Left colon (tissue), 2 donors: Measurements from ENCODE around the gene CDX2. TPM values are rescaled to one million over a fixed set of nuclear protein-coding genes. Genes with fewer than 3 reads are reported as not detected.
"Not testable (repeated sequence)": the region's sequence is repeated elsewhere in the genome, so short reads cannot be mapped to it uniquely, and the experiment has no call there.

Source experiments
- ATAC-seq: fragments of 200-7000 bp; cut with Tn5 transposase; one replicate; pipeline ENCODE4 v1.9.1; 2020; ENCODE audit warnings: mild to moderate bottlenecking, moderate library complexity
- DNase-seq, 2 donors: peaks; one replicate each; pipeline ENCODE4 v3.0.0-alpha.2; 2020
- intact Hi-C, 2 donors: fragments of 100-400 bp; cut with DNase I in 1 of 2; cut with micrococcal nuclease in 1 of 2; formaldehyde crosslinking; loops; one replicate each; pipeline versions ENCODE4 v1.11.2 to v1.14.0; 2022; cut with DNase I, micrococcal nuclease
- total RNA-seq, 2 donors: library from RNA; stranded (reverse); fragmentation: NEBNext Ultra II Directional; extraction: Animal tissue kit (Norgen Biotek cat#: 25700); gene quantifications; one replicate each; pipeline ENCODE4 v1.2.1, GENCODE V29; 2021
- donor health status: DM: no; HTN: no; CAD: no.
- donor health status: DM: yes; HTN: yes; CAD: no.

The CDX2 gene
- total RNA-seq, 2 donors from 2014 or later = 266 to 293 TPM

DNA sequence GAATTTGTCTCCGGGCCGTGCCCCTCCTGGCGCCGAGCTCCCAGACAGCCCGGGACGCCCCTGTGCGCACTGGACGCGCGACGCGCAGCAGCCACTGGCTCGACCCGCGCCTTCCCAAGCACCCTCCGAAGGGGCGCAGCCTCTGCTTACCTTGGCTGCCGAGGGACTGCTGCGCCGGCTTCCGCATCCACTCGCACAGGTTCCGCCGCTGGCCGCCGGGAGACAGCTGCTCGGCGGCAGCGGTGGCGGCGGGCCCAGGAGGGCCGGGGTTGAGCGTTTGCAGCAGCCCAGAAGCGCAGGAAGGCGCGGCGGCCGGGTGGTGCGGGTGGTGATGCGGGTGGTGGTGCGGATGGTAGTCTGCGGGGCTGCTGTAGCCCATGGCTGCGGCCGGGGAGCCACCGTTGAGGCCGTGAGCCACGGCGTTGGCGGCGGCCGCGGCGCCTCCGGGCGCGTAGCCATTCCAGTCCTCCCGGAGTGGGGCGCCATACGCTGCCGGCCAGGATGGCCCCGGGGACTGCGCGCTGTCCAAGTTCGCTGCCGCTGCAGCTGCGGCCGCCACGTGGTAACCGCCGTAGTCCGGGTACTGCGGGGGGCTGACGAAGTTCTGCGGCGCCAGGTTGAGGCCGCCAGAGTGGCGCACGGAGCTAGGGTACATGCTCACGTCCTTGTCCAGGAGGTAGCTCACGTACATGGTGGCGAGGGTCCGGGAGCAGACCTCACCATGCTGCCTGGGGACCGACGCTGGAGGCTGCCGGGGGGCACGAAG lies 616 bp downstream of the CDX2 start:
- ATAC-seq = no peak
- DNase-seq = no peak
- intact Hi-C loops = no loop called here

DNA sequence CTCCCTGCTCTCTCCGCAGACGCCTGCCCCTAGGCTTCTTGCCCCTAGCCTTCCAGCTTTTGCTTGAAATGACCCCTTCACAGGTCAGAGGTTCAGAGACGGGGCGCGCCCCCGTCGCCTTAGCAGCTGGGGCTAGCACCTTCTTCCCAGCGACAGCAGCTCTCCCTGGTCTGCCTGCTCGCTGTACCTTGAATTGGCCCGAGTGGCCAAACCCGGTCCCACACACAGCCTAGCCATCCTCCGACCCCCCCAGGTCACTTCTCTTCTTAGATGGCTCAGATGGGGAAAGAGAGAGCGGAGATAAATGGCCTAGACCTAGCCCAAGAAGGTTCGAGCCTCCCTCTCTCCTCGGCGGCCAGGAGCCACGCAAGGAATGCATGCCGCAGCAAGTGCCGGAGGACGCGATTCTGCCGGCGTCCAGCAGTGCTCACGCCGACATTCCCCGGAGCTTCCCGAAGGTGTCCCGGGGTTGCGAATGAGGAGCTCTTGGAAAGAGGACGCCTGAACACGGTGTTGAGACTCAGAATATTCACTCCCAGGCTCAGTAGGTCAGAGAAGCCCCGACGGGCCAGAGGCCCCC lies 1.3 kb downstream of the CDX2 start:
- no peak for DNase-seq
- intact Hi-C loops = no loop called here
- no peak for ATAC-seq

DNA sequence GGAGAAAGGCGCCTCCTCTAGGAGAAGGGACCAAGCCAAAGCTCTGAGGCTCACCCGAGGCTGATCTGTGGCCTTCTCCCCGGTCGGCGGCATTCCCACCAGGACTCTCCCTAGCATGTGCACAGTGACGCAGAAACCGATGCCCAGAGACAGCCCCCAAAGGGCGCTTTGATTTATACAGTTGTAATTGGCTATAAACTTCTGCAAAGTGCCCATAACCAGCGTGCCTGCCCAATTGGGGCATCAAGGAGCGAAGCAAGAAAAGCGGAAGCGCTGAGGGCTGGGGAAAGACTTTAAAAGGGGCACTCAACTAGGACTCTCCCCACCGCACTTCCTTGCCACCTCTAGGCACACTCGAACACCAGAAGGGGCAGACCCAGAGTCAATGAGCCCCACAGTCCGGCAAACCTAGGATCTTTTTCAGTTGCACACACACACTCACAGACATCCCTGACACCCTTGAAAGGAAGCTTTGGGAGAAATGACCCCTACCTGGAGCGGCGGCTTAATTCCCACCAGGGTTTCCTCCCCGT lies 1.8 kb downstream of the CDX2 start:
- peak; percentile 5 for ATAC-seq
- peak in 1 of 2 donors; percentile 42 for DNase-seq
- intact Hi-C loops = no loop called here

DNA sequence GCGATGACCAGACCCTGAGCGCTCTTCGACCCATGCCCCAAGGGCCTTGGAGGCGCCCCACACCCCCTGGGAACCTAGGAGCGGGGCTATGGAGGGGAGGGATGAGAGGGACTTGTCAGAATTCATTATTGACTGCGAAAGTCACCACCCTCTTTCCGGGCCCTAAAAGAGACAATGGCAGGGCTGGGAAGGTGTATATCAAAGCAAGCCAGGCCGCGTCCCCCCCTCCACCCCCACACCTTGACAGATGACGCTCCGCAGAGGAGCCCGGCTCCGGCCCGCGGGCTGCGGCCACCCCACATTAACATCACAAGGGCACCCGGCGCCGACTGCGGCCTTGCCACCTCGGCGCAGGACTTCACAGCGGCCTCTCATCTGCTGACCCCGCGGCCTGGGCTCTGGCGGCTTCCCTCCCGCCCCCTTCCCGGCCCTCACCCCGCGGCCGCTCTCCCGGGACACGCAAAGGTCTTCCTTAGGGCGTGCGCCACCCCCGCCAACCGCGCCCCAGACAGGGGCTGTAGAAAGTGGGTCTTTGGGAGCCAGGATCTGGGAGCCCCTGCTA lies 2.4 kb downstream of the CDX2 start:
- intact Hi-C loops = no loop called here
- DNase-seq = peak in 1 of 2 donors; percentile 36

GRCh38 chr13:27965740-27966640 lies 3.1 kb downstream of the CDX2 start:
- ATAC-seq (peak; percentile 6), DNase-seq (peak in 1 of 2 donors; percentile 66)
- intact Hi-C loops = no loop called here

More for the DNA sequence above, 2.4 kb downstream of the CDX2 start:
- no peak for ATAC-seq

DNA sequence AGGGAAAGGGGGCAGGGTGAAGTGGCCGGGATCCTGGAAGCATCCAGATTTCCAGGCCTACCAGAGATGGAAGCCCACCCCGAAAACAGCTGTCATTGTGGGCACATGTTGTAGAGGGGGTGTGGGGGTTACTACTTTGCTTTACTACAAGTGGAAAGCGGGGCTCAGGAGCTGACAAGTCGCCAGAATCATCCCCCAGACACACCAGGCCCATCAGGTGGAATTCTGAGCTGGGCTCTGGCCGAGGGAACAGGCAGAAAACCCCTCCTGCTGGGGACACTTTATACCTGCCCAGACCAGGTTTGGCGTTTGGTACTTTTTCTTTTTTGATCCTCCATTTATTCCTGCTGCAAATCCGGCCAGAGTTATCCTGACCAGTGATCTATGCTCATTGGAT lies 3.8 kb downstream of the CDX2 start:
- no peak for ATAC-seq
- intact Hi-C loops = no loop called here
- peak in 1 of 2 donors; percentile 21 for DNase-seq

- DNase-seq (peak in 1 of 2 donors; percentile 28), ATAC-seq (no peak)
- intact Hi-C loops = no loop called here
Observed at GRCh38 chr13:27964741-27965323, 4.3 kb downstream of the CDX2 start.

DNA sequence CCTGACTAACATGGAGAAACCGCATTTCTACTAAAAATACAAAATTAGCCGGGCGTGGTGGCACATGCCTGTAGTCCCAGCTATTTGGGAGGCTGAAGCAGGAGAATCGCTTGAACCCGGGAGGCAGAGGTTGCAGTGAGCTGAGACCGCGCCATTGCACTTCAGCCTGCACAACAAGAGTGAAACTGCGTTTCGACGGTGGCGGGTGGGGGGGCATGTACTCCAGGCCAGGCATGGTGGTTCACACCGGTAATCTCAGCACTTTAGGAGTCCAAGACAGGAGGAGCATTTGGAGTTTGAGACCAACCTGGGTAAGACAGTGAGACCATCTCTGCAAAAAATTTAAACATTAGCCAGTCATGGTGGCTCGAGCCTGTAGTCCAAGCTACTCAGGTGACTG lies 4.9 kb downstream of the CDX2 start:
- ATAC-seq, intact Hi-C loops: not testable (repeated sequence)
- DNase-seq = peak in 1 of 2 donors; percentile 64

DNA sequence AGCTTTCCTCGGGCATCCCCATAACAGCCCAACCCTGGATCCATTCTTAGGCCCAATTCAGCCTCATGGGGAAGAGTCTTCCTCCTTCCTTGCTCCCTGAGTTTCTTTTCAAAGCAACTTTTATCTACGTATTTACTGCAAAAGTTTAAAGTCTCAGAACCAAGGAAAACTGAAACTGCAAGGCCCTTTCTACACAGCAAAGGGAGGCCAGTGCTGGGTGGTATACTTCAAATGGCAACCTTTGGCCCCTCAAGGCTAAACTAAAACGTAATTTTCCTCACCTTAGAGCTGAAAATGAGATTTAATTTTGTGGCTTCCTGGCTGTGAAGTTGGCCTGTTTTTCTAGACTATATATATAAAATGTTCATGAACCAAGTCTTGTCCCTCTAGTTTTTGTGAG lies 5.6 kb downstream of the CDX2 start:
- no peak for ATAC-seq
- DNase-seq = no peak
- intact Hi-C loops = no loop called here

DNA sequence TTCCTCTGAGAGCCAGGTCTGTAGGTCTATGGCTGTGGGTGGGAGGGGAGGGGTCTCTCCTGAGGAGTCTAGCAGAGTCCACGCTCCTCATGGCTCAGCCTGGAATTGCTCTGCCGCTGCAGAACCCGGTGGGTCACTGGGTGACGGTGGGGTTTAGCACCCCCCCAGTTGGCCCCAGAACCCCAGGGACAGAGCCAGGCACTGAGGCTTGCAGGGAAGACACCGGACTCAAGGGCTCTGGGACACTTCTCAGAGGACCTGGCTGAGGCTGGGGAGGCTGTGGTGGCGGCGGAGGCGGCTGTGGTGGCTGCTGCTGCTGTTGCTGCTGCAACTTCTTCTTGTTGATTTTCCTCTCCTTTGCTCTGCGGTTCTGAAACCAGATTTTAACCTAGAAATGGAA lies 6.1 kb downstream of the CDX2 start:
- intact Hi-C loops = no loop called here
- ATAC-seq (no peak), DNase-seq (peak in 1 of 2 donors; percentile 23)

DNA sequence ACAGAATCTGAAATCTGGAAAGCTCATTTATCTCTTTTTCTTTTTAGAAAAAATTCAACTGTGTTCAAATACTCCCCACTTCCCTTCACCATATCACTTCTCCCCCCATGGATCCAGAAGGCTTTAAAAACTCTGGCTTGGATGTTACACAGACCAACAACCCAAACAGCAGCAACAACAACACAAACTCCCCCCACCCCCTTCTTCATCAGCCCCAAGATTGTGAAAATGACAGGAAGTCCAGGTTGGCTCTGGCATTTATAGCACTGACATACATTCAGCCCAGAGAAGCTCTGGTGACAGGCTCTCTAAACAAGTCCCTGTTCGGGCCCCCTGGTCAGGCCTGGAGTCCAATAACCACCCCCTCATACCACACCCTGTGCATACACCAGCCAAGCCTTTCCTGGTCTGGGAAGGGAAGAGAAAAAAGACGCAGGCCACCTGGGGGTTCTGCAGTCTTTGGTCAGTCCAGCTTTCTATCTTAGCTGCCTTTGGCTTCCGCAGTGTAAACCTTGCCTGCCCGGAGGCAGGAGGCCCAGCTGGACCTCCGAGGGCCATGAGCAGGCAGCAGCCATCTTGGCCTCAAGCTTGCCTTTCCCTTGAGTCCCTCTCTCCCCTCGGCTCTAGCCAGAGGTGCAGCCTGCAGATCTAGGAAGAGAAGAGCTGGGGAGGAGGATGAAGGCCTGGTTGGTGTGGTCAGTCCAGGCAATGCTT lies 6.8 kb downstream of the CDX2 start:
- DNase-seq = peak; percentile 54 to 74
- peak; percentile 16 for ATAC-seq
- intact Hi-C loops = no loop called here

GRCh38 chr13:27961227-27962085 lies 7.7 kb downstream of the CDX2 start:
- no peak for ATAC-seq
- intact Hi-C loops = no loop called here
- DNase-seq = no peak

GRCh38 chr13:27960362-27961226 lies 8.5 kb downstream of the CDX2 start:
- ATAC-seq = peak; percentile 64
- intact Hi-C loops = no loop called here
- peak; percentile 83 to 87 for DNase-seq

DNA sequence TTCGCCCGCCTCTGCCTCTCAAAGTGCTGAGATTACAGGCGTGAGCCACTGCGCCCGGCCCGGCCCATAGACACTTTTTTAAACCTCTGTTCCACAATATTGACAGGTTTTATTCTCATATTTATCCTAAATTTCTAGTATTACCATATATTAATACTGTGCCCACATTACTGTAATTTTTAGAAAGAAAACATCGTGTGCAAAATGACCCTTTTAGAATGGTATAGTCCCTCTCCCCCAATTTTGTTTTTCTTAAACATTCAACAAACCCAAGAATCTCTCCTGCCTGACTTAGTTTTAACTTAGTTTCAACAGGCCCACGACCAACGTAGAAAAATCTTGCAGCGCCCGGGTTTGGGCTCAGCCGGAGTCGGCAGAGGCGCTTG lies 9.1 kb downstream of the CDX2 start:
- DNase-seq (no peak), ATAC-seq (no peak)
- intact Hi-C loops = loop anchor here in 1 of 2 donors (10.0 kb wide), 1 partner anchor 125 kb away; no protein-coding TSS in a partner anchor

GRCh38 chr13:27956576-27957300 lies 12.4 kb downstream of the CDX2 start:
- DNase-seq (no peak), ATAC-seq (no peak)
- intact Hi-C loops = loop anchor here in 1 of 2 donors (10.0 kb wide), 1 partner anchor 122 kb away; no protein-coding TSS in a partner anchor
